Immature natural killer cell (primary cell): Measurements from ENCODE around the gene CYTH4. TPM values are rescaled to one million over a fixed set of nuclear protein-coding genes. Genes with fewer than 3 reads are reported as not detected.
A peak's percentile ranks its signal among the peaks of the same experiment; 100 is the strongest.
"Not testable (repeated sequence)": the region's sequence is repeated elsewhere in the genome, so short reads cannot be mapped to it uniquely, and the experiment has no call there.

Source experiments
- DNase-seq, 3 donors: peaks; one replicate each; pipeline ENCODE4 v3.0.0; 2022; ENCODE audit warnings: mixed read lengths in 1 of 3
- H3K27ac Mint-ChIP-seq, 6 donors: one replicate each; pipeline ENCODE4 v1.8.0; 2020; ENCODE audit warnings: mixed read lengths in 6 of 6, mild to moderate bottlenecking in 5 of 6, inconsistent platforms in 4 of 6, moderate library complexity in 3 of 6
- H3K27me3 Mint-ChIP-seq, 3 donors: one replicate each; pipeline ENCODE4 v1.8.0; 2020 to 2021; ENCODE audit warnings: low read depth in 3 of 3, mild to moderate bottlenecking in 3 of 3, mixed read lengths in 3 of 3, moderate library complexity in 3 of 3, inconsistent platforms in 1 of 3
- H3K36me3 Mint-ChIP-seq, 3 donors: one replicate each; pipeline ENCODE4 v1.8.0; 2020; ENCODE audit warnings: mixed read lengths in 3 of 3, inconsistent platforms in 2 of 3, mild to moderate bottlenecking in 2 of 3
- H3K4me1 Mint-ChIP-seq, 2 donors: one replicate each; pipeline ENCODE4 v1.8.0; 2020; ENCODE audit warnings: inconsistent platforms in 2 of 2, mild to moderate bottlenecking in 2 of 2, mixed read lengths in 2 of 2, moderate library complexity in 1 of 2
- H3K4me3 Mint-ChIP-seq, 5 donors: one replicate each; pipeline ENCODE4 v1.8.0; 2020; ENCODE audit warnings: mild to moderate bottlenecking in 5 of 5, mixed read lengths in 5 of 5, inconsistent platforms in 3 of 5, moderate library complexity in 3 of 5
- H3K9me3 Mint-ChIP-seq, 6 donors: one replicate each; pipeline ENCODE4 v1.8.0; 2020; ENCODE audit warnings: mild to moderate bottlenecking in 6 of 6, mixed read lengths in 6 of 6, inconsistent platforms in 4 of 6, moderate library complexity in 3 of 6
- polyA plus RNA-seq, 3 donors: library from polyadenylated mRNA; unstranded; fragments of 300-500 nt; fragmentation: Illumina TruSeq; gene quantifications; one replicate each; pipeline ENCODE4 v1.2.3, GENCODE V29; 2021

The CYTH4 gene, protein sequence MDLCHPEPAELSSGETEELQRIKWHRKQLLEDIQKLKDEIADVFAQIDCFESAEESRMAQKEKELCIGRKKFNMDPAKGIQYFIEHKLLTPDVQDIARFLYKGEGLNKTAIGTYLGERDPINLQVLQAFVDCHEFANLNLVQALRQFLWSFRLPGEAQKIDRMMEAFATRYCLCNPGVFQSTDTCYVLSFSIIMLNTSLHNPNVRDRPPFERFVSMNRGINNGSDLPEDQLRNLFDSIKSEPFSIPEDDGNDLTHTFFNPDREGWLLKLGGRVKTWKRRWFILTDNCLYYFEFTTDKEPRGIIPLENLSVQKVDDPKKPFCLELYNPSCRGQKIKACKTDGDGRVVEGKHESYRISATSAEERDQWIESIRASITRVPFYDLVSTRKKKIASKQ
- 10 to 100 TPM; 42.5 to 95.4 (median 54.1) TPM for polyA plus RNA-seq

DNA sequence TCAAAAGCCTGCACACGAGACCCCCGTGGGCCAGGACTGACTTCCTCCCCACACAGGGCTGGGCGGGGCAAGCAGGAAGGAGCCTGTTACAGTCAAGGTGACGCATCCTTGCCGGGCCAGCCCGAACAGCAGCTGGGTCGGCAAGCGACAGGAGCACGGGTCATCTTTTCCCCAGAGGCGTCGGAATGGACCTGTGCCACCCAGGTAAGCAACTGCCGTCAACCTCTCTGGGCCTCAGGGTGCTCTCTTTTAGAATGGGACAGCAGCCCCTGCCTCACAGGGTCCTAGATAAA, at the start of gene CYTH4:
Gene CYTH4 (plus strand): TSS at position 124 of the 293 bp plus-strand sequence. CDS start 62 bp downstream, at position 186.
- no peaks in the 10 kb centered on the region for H3K9me3 Mint-ChIP-seq
- H3K27me3 Mint-ChIP-seq = peaks cover 10 to 16% (median 15%) of the 10 kb centered on the region in 3 donors
- peak within 1 kb of the TSS; percentile 93 to 100 (median 99) for H3K27ac Mint-ChIP-seq
- peak; percentile 66 to 71 (median 67) for DNase-seq
- peaks cover 4 to 16% (median 5%) of the 10 kb centered on the region in 3 donors for H3K36me3 Mint-ChIP-seq
- H3K4me3 Mint-ChIP-seq = peak within 1 kb of the TSS; percentile 96 to 99 (median 98)
- H3K4me1 Mint-ChIP-seq = peaks cover 94 to 97% of the 10 kb centered on the region in 2 donors

DNA sequence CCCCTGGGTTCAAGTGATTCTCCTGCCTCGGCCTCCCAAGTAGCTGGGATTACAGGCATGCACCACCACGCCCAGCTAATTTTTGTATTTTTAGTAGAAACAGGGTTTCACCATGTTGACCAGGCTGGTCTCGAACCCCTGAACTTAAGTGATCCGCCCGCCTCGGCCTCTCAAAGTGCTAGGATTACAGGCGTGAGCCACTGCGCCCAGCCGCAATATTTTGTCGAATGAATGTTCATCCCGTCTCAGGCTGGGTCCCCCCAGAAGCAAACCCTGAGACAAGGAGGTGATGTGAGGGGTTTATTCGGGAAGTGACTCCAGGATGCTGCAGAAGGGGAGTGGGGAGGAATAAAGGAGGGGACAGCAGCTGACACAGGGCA, 48.9 kb upstream of the CYTH4 start:
- Mint-ChIP-seq H3K27ac (peak overlapping the region; percentile 98 to 100 (median 99)), H3K27me3 (peaks cover 2 to 28% (median 13%) of the 10 kb centered on the region in 3 donors), H3K4me1 (peaks cover 98% of the 10 kb centered on the region in 2 donors), H3K36me3 (peaks cover 19 to 65% (median 21%) of the 10 kb centered on the region in 3 donors), H3K4me3 (peak overlapping the region; percentile 5 to 56 (median 41))
- not testable (repeated sequence) for H3K9me3 Mint-ChIP-seq, DNase-seq

DNA sequence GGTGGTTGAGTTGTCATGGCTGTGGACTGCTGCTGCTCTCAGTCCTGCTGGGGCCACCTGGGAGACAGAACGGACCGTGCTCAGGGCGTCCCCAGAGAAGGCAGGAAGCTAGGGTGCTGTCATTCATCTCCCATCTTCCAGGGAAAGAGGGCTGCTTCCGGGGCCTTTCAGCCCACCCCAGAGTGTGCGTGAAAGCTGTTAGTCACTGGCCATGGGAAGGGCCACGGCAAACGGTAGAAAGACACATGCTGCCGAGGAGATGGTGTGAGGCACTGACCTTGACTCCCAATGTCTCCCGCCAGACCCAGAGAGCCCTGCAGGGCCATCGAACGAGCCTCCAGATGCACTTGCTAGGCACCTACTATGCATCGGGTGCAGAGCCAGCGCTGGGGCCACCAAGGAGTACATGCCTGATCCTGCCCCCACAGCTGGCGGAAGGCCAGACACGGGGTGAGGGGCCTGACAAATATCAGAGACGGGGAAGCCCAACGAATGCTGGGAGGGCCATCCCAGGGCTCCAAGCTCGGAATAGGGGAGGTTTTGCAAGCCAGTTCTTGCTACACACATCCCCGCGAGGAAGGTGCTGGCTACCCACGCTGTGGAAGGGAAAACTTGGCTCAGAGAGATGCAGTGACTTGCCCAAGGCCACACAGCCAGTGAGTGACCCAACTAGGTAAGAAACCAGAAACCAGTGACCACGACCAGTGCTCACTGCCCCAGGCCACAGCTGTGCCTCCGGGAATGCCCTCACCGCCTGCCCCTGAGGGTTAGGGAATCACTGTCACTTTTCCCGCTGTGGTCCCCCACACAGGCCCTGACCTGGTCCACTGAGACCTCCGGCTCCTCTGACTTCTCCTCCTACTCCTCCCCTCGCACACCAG, 48.3 kb upstream of the CYTH4 start:
- H3K36me3 Mint-ChIP-seq = peaks cover 22 to 65% (median 22%) of the 10 kb centered on the region in 3 donors
- H3K4me1 Mint-ChIP-seq = peaks cover 98% of the 10 kb centered on the region in 2 donors
- H3K27ac Mint-ChIP-seq = peak overlapping the region; percentile 98 to 100 (median 99)
- H3K27me3 Mint-ChIP-seq = peaks cover 2 to 35% (median 15%) of the 10 kb centered on the region in 3 donors
- no peaks in the 10 kb centered on the region for H3K9me3 Mint-ChIP-seq
- peak overlapping the region; percentile 68 to 84 (median 70) for H3K4me3 Mint-ChIP-seq
- DNase-seq = no peak

DNA sequence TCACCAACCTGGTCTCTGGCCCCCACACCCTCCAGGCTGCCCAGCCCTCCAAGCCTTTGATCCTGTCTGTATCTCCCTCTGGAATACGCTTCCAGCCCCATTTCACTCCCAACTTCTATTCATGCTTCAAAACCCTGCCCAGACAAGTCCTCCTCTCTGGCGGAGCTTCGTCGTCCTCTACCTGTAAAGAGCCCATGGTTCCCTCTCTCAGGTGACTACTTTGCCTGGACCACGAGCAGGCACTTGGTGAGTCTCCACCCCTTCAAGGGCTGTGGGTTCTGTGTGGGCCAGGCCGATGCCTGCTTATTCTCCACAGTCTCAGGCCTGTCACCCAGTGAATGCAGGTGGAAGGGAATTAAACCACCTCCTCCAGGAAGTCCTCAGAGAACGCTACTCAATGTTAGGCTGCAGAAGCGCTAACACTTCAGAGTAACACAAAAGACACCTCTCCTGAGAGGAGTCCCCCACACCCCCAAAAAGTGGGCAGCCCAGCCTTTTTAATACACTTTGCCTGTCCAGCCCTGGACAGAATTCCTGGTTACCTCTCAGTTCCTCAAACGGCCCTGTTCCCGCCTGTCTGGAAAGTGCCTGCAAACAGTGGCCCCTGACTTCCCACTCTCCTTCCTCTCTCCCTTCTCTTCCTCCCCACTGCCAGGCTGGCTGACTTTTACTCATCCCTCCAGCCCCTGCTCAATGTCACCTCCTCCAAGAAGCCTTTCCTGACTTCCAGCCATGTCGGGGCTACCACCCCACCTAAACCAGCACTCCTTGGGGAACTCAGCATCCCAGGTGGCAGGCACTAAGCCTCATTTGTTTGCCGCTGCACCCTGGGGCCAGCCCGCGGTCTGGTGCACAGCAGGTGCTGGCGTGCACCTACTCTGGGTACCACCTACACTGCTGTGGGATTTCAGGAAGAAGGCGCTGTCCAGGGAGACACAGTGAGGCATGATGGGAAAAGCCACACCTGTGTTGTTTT, 47.3 kb upstream of the CYTH4 start:
- Mint-ChIP-seq H3K4me1 (peaks cover 98% of the 10 kb centered on the region in 2 donors), H3K9me3 (no peaks in the 10 kb centered on the region), H3K4me3 (peak overlapping the region; percentile 68 to 84 (median 70)), H3K27ac (peak overlapping the region; percentile 94 to 100 (median 99)), H3K27me3 (peaks cover 2 to 26% (median 8%) of the 10 kb centered on the region in 3 donors), H3K36me3 (peaks cover 22 to 58% (median 22%) of the 10 kb centered on the region in 3 donors)
- DNase-seq = no peak

DNA sequence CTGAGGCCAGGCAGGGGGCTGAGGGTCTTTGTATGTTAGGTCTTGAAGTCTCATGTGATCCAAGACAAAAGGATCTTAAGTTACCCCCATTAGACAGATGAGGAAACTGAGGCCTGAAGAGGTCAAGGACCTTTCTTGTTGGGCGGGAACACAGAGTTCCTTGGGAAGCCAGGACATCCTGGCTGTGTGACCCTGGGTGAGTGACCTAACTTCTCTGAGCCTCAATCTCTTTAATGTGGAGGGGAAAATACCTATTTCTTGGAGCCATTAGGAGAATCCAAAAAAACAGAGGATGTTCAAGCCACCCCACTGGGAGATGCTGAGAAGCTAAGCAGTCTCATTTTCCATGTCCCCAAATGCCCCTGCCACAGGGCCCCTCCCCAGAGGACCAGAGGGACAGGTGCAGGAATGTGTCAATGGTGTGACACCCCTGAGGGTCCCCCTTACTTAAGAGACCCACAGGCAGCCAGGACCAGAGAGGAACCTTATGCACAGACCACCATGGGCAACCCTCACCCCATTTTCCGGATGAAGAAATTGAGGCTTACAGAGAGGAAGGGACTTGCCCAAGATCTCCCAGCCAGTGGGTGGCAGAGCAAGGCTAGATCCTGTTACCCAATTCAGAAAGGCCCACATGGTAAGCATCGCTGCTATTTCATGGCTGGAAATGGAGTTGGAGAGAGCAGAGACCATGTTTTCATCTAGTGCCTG, 46.3 kb upstream of the CYTH4 start:
- Mint-ChIP-seq H3K9me3 (no peaks in the 10 kb centered on the region), H3K4me3 (peak overlapping the region; percentile 64 to 73 (median 69)), H3K4me1 (peaks cover 98% of the 10 kb centered on the region in 2 donors), H3K27ac (peak overlapping the region; percentile 94 to 100 (median 99)), H3K36me3 (peaks cover 19 to 58% (median 28%) of the 10 kb centered on the region in 3 donors), H3K27me3 (peaks cover 3 to 23% (median 5%) of the 10 kb centered on the region in 3 donors)
- no peak for DNase-seq

DNA sequence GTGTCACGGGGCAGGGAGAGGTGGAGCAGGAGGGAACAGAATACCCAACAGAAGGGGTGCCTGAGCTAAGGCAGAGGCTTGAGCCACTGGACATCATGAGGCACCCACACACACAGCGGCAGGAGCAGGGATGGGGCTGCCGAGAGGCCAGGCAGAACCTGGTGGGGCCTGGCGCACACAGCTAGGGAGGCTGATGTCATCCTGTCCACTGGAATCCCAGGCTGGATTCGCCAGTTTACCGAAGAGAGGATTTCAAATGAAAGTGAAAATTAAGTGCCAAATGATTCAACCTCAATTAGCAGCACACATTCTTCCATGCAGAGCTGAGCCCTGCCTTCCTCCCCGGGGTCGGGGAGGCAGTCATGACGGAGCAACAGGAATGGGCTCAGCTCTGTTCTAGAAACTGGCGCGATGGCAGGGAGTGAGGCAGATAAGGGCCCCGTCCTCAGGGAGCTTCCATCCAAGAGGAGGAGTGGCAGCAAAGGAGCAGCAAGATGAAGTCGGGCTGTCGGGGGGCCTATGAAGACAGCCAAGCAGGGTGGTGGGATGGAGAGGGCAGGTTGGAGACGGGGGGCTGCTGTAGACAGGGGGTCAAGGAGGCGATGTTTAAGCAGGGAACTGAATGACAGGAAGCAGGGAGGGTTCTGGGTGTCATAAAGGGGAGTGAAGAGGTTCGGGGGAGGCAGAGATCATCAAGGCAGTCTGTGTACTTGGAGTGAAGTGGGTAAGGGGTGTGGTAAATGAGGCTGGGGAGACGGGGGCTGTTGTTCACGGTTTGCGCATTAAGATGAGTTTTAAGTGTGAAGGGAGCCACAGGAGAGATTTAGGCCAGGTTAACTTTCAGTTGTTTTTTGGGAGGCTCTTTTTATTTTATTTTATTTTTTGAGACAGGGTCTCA, 44.7 kb upstream of the CYTH4 start:
- Mint-ChIP-seq H3K27me3 (peaks cover 9 to 35% (median 11%) of the 10 kb centered on the region in 3 donors), H3K4me1 (peaks cover 97 to 98% of the 10 kb centered on the region in 2 donors), H3K4me3 (peak overlapping the region; percentile 76 to 93 (median 82)), H3K27ac (peak overlapping the region; percentile 95 to 99 (median 99)), H3K36me3 (peaks cover 13 to 56% (median 31%) of the 10 kb centered on the region in 3 donors), H3K9me3 (no peaks in the 10 kb centered on the region)
- no peak for DNase-seq

DNA sequence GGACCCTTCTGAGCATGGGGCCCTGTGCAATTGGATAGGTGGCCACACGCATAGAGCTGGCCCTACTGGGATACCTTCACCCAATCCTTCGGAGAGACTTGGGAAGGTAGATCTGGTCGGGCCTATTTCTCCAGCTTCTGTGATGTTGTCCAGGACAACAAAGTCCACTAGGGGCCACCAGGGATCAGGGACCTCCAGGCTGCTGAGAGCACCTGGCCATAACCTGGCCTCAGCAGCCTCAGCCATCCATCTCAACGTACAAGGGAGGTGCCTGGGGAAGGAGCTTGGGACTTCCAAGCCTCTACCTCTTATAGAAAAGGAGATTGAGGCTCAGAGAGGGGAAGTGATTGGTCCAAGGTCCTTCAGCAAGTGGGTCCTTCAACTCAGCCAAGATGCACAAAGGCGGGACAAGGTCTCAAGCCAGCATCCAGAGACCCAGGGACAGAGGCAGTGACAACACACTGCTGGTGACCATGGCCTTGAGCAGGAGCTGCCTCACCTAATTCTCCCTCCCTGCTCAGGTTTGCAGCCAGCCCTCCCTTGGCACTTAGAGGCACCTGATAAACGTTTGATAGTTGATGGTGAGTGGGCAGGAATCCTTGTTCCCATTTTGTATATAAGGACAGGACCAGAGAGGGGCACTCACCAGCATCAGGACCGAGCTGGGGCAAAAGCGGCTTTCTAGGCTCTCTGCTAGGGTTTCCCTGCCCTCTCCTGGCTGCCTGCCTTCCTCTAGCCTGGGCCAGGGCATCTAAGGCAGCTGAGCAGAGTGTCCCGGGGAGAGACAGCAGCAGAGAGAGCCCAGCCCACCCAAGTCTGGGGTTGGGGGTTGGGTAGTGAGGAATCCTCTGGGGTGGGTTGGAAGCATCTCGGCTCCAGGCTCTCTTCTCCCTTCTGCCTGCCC, 42.7 kb upstream of the CYTH4 start:
- Mint-ChIP-seq H3K4me3 (peak overlapping the region; percentile 84 to 99 (median 98)), H3K27me3 (peaks cover 17 to 45% (median 20%) of the 10 kb centered on the region in 3 donors), H3K9me3 (no peaks in the 10 kb centered on the region), H3K27ac (peak overlapping the region; percentile 95 to 99 (median 99)), H3K4me1 (peaks cover 87 to 91% of the 10 kb centered on the region in 2 donors), H3K36me3 (peaks cover 12 to 52% (median 31%) of the 10 kb centered on the region in 3 donors)
- DNase-seq = no peak

DNA sequence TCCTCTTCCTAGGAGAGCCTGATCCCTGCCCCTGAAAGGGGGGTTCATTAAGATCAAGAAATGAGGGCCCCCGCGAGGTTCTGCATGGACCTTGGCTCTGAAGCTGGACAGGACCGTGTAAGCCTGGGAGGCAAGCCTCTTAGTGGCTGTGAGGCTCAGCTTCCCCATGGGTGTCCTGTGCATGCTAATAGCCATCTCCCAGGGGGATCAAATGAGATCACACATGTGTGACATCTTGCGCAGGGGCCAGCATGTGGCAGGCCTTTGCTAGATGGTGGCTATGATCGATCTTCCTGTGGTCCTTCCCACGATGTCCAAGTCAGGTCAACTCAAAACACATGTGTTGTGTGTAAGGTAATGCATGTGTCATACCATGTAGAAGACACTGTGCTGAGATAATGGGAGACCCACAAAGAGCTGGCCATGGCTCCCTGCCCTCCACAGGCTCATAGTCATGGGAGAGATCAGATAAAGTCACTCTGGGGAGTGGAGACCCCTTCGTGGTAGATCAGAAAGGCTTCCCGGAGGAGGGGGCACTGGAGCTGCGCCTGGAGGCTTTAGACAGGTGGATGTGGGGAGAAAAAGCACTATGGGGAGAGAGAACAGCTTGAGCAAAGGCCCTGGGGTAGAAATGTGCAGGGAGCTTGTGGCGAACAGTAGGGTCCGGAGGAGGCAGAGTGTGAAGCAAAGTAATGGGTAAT, 41.9 kb upstream of the CYTH4 start:
- Mint-ChIP-seq H3K27me3 (peaks cover 17 to 46% (median 18%) of the 10 kb centered on the region in 3 donors), H3K9me3 (no peaks in the 10 kb centered on the region), H3K4me1 (peaks cover 87 to 91% of the 10 kb centered on the region in 2 donors), H3K36me3 (peaks cover 9 to 48% (median 28%) of the 10 kb centered on the region in 3 donors), H3K4me3 (peak overlapping the region; percentile 88 to 99 (median 98)), H3K27ac (peak overlapping the region; percentile 95 to 99 (median 98))
- no peak for DNase-seq

DNA sequence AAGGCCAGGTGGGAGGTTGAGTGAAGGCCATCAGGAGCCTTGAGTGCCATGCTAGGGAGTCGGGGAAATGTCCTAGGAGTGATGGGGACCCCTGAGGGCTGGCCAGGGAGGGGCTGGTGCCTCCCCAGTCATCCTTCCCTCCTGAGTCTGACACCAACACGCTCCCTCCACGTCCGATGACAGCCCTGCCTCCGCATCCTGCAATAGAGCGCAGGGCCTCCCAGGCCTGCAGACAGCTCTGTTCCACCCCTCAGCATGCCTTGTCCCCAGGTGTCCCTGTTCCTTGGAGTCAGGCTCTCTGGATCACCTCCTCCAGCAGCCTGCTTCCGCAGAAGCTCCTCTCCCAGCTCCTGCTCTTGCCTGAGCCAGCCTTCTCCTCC, 41.4 kb upstream of the CYTH4 start:
- Mint-ChIP-seq H3K4me1 (peaks cover 87 to 91% of the 10 kb centered on the region in 2 donors), H3K9me3 (no peaks in the 10 kb centered on the region), H3K27me3 (peaks cover 17 to 46% (median 18%) of the 10 kb centered on the region in 3 donors), H3K27ac (peak overlapping the region; percentile 95 to 99 (median 98)), H3K4me3 (peak overlapping the region; percentile 88 to 99 (median 98)), H3K36me3 (peaks cover 9 to 44% (median 28%) of the 10 kb centered on the region in 3 donors)
- DNase-seq = no peak

DNA sequence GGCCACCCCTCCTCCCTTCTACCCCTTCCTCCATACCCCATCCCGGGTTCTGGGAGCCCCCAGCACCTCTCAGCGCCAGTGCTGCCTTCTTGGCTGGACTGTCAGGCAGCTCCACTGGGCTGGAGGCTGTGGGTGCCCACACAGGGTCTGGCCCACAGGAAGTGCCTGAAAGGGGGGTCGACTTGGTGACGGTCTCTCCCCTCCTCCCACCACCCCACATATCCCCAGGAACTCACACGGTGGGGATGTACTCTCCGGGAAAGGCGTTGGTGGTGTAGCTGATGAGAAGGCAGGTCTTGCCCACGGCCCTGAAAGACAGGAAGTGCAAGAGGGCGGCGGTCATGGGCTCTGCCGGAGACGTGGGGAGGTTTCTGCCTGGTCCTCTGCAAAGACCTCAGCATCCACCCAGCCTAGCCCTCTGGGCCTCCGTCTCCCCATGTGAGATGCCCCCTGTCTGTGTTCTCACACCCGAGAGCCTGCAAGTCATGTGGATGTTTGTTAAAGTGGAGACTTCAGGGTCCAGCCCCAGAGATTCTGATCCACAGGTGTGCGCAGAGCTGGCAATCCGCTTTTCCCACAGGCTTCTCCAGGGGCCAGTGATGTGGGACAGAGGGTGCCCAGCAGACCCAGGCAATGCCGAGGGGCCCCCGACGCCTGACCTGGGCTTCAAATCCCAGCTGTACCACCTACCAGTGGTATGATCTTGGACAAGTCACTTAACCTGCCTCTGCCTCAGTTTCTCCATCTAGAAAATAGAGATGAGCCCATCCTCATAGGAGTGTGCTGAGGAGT, 40.8 kb upstream of the CYTH4 start:
- Mint-ChIP-seq H3K36me3 (peaks cover 9 to 38% (median 23%) of the 10 kb centered on the region in 3 donors), H3K27me3 (peaks cover 17 to 44% (median 18%) of the 10 kb centered on the region in 3 donors), H3K4me3 (peak overlapping the region; percentile 88 to 99 (median 98)), H3K4me1 (peaks cover 81 to 84% of the 10 kb centered on the region in 2 donors), H3K9me3 (no peaks in the 10 kb centered on the region), H3K27ac (peak overlapping the region; percentile 95 to 99 (median 98))
- DNase-seq = peak; percentile 78 to 80 (median 79)
